Nephron (organoid): ENCODE measurements around the gene PTPRN2.
"Not testable (repeated sequence)": the region's sequence is repeated elsewhere in the genome, so short reads cannot be mapped to it uniquely, and the experiment has no call there.

ENCODE experiments used
- H3K27ac Mint-ChIP-seq, 3 experiments: 2 replicates each; pipeline ENCODE4 v1.8.0; 2020; ENCODE audit warnings: mixed read lengths in 3 of 3, mild to moderate bottlenecking in 2 of 3, moderate library complexity in 1 of 3
- H3K27me3 Mint-ChIP-seq: 2 replicates; pipeline ENCODE4 v1.8.0; 2021; ENCODE audit warnings: low read depth, mild to moderate bottlenecking, moderate library complexity, mixed read lengths
- H3K36me3 Mint-ChIP-seq: 2 replicates; pipeline ENCODE4 v1.8.0; 2020; ENCODE audit warnings: low read depth, mixed read lengths
- H3K4me1 Mint-ChIP-seq: 2 replicates; pipeline ENCODE4 v1.8.0; 2020; ENCODE audit warnings: mixed read lengths
- H3K4me3 Mint-ChIP-seq, 3 experiments: 2 replicates each; pipeline ENCODE4 v1.8.0; 2020; ENCODE audit warnings: mild to moderate bottlenecking in 3 of 3, mixed read lengths in 3 of 3, moderate library complexity in 2 of 3
- H3K9me3 Mint-ChIP-seq: 2 replicates; pipeline ENCODE4 v1.8.0; 2020; ENCODE audit warnings: mixed read lengths
- CTCF ChIP-seq, 3 experiments: fragments of 200-600 bp; sonication (generic); IDR thresholded peaks; one replicate each; pipeline ENCODE4 v1.5.0; 2021; ENCODE audit warnings: antibody characterized with exemption in 3 of 3; ENCODE audit not compliant: unreplicated experiment in 3 of 3

PTPRN2 gene

GRCh38 chr7:157729566-157729965 is 858.1 kb downstream of the PTPRN2 start:
- H3K4me3 Mint-ChIP-seq = no peak overlapping the region
- no peak overlapping the region for H3K27ac Mint-ChIP-seq
- H3K36me3 Mint-ChIP-seq = no peaks in the 10 kb centered on the region
- no peaks in the 10 kb centered on the region for H3K9me3 Mint-ChIP-seq
- no peak for TF ChIP-seq CTCF (IDR thresholded peaks at IDR 0.05; ENCODE audit: unreplicated experiment in 3 of 3)
- H3K4me1 Mint-ChIP-seq = no peaks in the 10 kb centered on the region
- peaks cover 71% of the 10 kb centered on the region for H3K27me3 Mint-ChIP-seq

GRCh38 chr7:157727964-157728615 is 859.5 kb downstream of the PTPRN2 start:
- H3K36me3 Mint-ChIP-seq = no peaks in the 10 kb centered on the region
- H3K4me3 Mint-ChIP-seq = no peak overlapping the region
- H3K27ac Mint-ChIP-seq = no peak overlapping the region
- H3K4me1 Mint-ChIP-seq = no peaks in the 10 kb centered on the region
- no peaks in the 10 kb centered on the region for H3K9me3 Mint-ChIP-seq
- H3K27me3 Mint-ChIP-seq = peaks cover 73% of the 10 kb centered on the region
- TF ChIP-seq CTCF (IDR thresholded peaks at IDR 0.05; ENCODE audit: unreplicated experiment in 3 of 3) = no peak

DNA sequence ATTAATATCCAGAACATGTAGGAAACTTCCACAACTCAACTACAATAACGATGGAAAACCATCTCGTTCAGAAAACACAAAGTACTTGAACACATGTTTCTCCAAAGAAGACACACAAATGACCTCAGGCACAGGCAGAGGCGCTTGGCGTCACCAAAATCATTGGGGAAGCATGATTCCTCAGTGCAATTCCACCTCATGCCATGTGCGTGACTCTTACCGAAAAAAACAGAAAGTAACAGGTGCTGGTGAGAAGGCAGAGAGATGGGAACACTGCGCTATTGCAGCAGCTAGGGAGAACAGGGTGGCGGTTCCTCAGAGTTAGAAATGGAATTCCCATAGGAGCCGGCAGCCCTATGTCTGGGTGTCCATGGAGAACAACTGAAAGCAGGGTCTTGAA is 860.9 kb downstream of the PTPRN2 start:
- no peaks in the 10 kb centered on the region for H3K36me3 Mint-ChIP-seq
- no peak overlapping the region for H3K4me3 Mint-ChIP-seq
- TF ChIP-seq CTCF (IDR thresholded peaks at IDR 0.05; ENCODE audit: unreplicated experiment in 3 of 3) = no peak
- H3K9me3 Mint-ChIP-seq = no peaks in the 10 kb centered on the region
- no peak overlapping the region for H3K27ac Mint-ChIP-seq
- H3K4me1 Mint-ChIP-seq = no peaks in the 10 kb centered on the region
- H3K27me3 Mint-ChIP-seq = peaks cover 75% of the 10 kb centered on the region

- peaks cover 68% of the 10 kb centered on the region for H3K27me3 Mint-ChIP-seq
- H3K9me3 Mint-ChIP-seq, H3K4me3 Mint-ChIP-seq, H3K36me3 Mint-ChIP-seq, H3K27ac Mint-ChIP-seq, H3K4me1 Mint-ChIP-seq: not testable (repeated sequence)
These were observed 862.3 kb downstream of the PTPRN2 start for GRCh38 chr7:157725312-157725711.

DNA sequence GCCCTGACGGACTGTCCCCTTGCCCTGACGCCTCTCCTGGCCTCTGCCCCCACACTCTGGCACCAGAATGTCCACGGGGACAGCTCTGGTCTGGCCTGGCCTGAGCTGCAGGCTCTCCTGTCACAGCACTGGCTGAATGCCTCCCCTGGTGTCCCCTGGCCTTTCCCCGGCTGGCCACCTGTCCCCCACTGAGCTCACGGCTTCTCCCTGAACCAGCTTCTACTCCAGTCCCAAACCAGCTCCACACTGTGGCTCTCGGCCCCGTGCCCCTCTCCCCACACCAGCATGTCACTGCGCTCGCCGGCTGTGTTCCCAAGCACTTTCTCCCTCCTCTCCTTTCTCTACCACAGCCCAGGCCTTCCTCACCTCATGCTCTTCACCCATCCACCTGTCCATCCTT is 864.4 kb downstream of the PTPRN2 start:
- H3K27ac Mint-ChIP-seq = no peak overlapping the region
- no peaks in the 10 kb centered on the region for H3K9me3 Mint-ChIP-seq
- H3K27me3 Mint-ChIP-seq = peaks cover 47% of the 10 kb centered on the region
- H3K4me3 Mint-ChIP-seq = no peak overlapping the region
- no peak for TF ChIP-seq CTCF (IDR thresholded peaks at IDR 0.05; ENCODE audit: unreplicated experiment in 3 of 3)
- H3K4me1 Mint-ChIP-seq = no peaks in the 10 kb centered on the region
- no peaks in the 10 kb centered on the region for H3K36me3 Mint-ChIP-seq

GRCh38 chr7:157722137-157723060 is 865.2 kb downstream of the PTPRN2 start:
- Mint-ChIP-seq H3K9me3 (no peaks in the 10 kb centered on the region), H3K27ac (no peak overlapping the region), H3K36me3 (no peaks in the 10 kb centered on the region), H3K4me3 (no peak overlapping the region), H3K4me1 (no peaks in the 10 kb centered on the region), H3K27me3 (peaks cover 46% of the 10 kb centered on the region)
- TF ChIP-seq CTCF (IDR thresholded peaks at IDR 0.05; ENCODE audit: unreplicated experiment in 3 of 3) = no peak
